ENCODE measurements around the gene ERBB2.
"Not testable (repeated sequence)": the region's sequence is repeated elsewhere in the genome, so short reads cannot be mapped to it uniquely, and the experiment has no call there.

The ERBB2 gene

GRCh38 chr17:39725923-39726322, 26.1 kb downstream of the ERBB2 start:
- not testable (repeated sequence) for DNase-seq (ENCODE audit: low spot score)

GRCh38 chr17:39726617-39727016, 26.8 kb downstream of the ERBB2 start:
- no peak for DNase-seq (ENCODE audit: low spot score)

- no peak for DNase-seq (ENCODE audit: low spot score)
These were observed 27.7 kb downstream of the ERBB2 start for GRCh38 chr17:39727556-39727955.

- DNase-seq (ENCODE audit: low spot score), result no peak
These were observed 29.5 kb downstream of the ERBB2 start for GRCh38 chr17:39729280-39729851.

- DNase-seq (ENCODE audit: low spot score), result peak; percentile 88
These were observed 30.4 kb downstream of the ERBB2 start, which contains the start of gene MIEN1 for GRCh38 chr17:39730095-39730921. MIEN1 (minus strand) TSS chr17:39730532; CDS start chr17:39730495, 37 bp downstream.

- DNase-seq (ENCODE audit: low spot score), result no peak
These were observed 32.7 kb downstream of the ERBB2 start for GRCh38 chr17:39732586-39732985.

- DNase-seq (ENCODE audit: low spot score), result no peak
These were observed 36.0 kb downstream of the ERBB2 start for GRCh38 chr17:39735882-39736281.

- DNase-seq (ENCODE audit: low spot score), result peak; percentile 49
These were observed 36.7 kb downstream of the ERBB2 start for GRCh38 chr17:39736319-39737165.

- DNase-seq (ENCODE audit: low spot score), result no peak
These were observed 37.4 kb downstream of the ERBB2 start for GRCh38 chr17:39737206-39737759.

- peak; percentile 78 for DNase-seq (ENCODE audit: low spot score)
These were observed 38.1 kb downstream of the ERBB2 start, which contains the start of gene GRB7 for GRCh38 chr17:39737760-39738567. GRB7 (plus strand) TSS chr17:39737938; CDS start chr17:39742302, 4,364 bp downstream.

GRCh38 chr17:39738568-39738901, 38.7 kb downstream of the ERBB2 start:
- peak; percentile 65 for DNase-seq (ENCODE audit: low spot score)

- DNase-seq (ENCODE audit: low spot score), result peak; percentile 92
These were observed 39.4 kb downstream of the ERBB2 start for GRCh38 chr17:39738983-39739884.

GRCh38 chr17:39739885-39740356, 40.1 kb downstream of the ERBB2 start:
- peak; percentile 48 for DNase-seq (ENCODE audit: low spot score)

GRCh38 chr17:39740357-39741111, 40.7 kb downstream of the ERBB2 start:
- peak; percentile 94 for DNase-seq (ENCODE audit: low spot score)

- DNase-seq (ENCODE audit: low spot score), result no peak
These were observed 42.4 kb downstream of the ERBB2 start for GRCh38 chr17:39742126-39742855.

- DNase-seq (ENCODE audit: low spot score), result no peak
These were observed 43.1 kb downstream of the ERBB2 start for GRCh38 chr17:39742856-39743436.

- DNase-seq (ENCODE audit: low spot score), result no peak
These were observed 44.4 kb downstream of the ERBB2 start for GRCh38 chr17:39744075-39744835.

- DNase-seq (ENCODE audit: low spot score), result no peak
These were observed 45.0 kb downstream of the ERBB2 start for GRCh38 chr17:39744836-39745215.

All from kidney tubule cell (primary cell).